Measurements from ENCODE around the gene SLC9A9.

DNA sequence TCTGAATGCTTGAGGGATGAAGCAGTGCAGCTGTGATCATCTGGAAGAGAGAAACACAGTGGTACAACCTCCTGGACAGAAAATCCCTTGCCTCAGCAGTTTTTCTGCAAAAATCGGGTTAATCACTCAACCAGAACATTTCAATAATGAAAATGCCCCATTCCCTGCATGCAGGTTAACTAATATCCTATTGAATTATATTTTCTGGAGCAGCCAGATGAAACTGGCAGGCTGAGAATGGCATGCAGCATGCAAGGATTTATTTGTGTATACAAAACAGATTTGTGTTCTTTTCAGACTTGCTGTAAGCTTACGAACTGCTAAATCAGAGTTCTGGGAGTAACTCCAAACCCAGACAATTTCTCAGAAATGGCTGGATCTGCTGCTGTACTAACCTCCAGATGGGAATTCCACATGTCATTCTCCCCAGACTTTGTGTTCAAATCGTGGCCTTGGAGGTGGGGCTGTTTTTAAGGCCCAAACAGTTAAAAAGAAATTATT is 39.1 kb downstream of the SLC9A9 start:
- TF ChIP-seq, protein P1, sequence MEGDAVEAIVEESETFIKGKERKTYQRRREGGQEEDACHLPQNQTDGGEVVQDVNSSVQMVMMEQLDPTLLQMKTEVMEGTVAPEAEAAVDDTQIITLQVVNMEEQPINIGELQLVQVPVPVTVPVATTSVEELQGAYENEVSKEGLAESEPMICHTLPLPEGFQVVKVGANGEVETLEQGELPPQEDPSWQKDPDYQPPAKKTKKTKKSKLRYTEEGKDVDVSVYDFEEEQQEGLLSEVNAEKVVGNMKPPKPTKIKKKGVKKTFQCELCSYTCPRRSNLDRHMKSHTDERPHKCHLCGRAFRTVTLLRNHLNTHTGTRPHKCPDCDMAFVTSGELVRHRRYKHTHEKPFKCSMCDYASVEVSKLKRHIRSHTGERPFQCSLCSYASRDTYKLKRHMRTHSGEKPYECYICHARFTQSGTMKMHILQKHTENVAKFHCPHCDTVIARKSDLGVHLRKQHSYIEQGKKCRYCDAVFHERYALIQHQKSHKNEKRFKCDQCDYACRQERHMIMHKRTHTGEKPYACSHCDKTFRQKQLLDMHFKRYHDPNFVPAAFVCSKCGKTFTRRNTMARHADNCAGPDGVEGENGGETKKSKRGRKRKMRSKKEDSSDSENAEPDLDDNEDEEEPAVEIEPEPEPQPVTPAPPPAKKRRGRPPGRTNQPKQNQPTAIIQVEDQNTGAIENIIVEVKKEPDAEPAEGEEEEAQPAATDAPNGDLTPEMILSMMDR (IDR thresholded peaks at IDR 0.05) = no peak
- no peak for TF ChIP-seq POLR2A (IDR thresholded peaks at IDR 0.05)

Data from uterus (tissue), 2 donors.